Measurements from ENCODE around the gene PRRT1. TPM values are rescaled to one million over a fixed set of nuclear protein-coding genes. Genes with fewer than 3 reads are reported as not detected.

Gene PRRT1
- total RNA-seq, 2 donors from 2014 or later = 3.8 to 6.8 TPM

DNA sequence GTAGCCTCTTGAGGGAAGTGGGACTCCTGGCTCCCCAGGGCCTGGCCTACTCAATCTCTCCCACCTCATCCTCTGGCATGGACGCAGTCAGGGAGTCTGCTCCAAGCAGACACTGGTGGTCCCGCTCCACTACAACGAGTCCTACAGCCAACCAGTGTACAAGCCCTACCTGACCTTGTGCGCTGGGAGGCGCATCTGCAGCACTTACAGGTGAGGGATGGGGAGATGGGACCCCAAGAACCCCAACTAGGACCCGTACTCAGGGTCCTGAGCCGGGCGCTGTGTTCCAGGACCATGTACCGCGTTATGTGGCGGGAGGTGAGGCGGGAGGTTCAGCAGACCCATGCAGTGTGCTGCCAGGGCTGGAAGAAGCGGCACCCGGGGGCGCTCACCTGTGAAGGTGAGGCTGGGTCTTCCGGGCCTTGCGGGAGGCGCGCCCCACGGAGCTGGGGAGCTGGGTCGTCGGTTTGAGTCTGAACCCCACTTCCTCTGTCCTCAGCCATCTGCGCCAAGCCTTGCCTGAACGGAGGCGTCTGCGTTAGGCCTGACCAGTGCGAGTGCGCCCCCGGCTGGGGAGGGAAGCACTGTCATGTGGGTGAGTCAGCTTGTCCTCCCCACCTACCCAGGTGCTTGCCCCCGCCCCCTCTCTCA, 14.8 kb upstream of the PRRT1 start:
- Histone ChIP-seq H3K27me3 (replicated peaks; ENCODE audit: insufficient read depth) (no peaks in the 10 kb centered on the region), H3K27ac (no peak overlapping the region), H3K4me3 (no peak overlapping the region), H3K9me3 (no peaks in the 10 kb centered on the region), H3K36me3 (peaks cover 28% of the 10 kb centered on the region), H3K4me1 (ENCODE audit: control insufficient read depth in 1 of 2, low read depth in 2 of 2) (no peaks in the 10 kb centered on the region)
- TF ChIP-seq, protein P1, sequence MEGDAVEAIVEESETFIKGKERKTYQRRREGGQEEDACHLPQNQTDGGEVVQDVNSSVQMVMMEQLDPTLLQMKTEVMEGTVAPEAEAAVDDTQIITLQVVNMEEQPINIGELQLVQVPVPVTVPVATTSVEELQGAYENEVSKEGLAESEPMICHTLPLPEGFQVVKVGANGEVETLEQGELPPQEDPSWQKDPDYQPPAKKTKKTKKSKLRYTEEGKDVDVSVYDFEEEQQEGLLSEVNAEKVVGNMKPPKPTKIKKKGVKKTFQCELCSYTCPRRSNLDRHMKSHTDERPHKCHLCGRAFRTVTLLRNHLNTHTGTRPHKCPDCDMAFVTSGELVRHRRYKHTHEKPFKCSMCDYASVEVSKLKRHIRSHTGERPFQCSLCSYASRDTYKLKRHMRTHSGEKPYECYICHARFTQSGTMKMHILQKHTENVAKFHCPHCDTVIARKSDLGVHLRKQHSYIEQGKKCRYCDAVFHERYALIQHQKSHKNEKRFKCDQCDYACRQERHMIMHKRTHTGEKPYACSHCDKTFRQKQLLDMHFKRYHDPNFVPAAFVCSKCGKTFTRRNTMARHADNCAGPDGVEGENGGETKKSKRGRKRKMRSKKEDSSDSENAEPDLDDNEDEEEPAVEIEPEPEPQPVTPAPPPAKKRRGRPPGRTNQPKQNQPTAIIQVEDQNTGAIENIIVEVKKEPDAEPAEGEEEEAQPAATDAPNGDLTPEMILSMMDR (IDR thresholded peaks at IDR 0.05) = no peak
- DNase-seq (ENCODE audit: low spot score) (no peak), ATAC-seq (ENCODE audit: insufficient number of reproducible peaks, low FRiP score, low read depth) (no peak)

DNA sequence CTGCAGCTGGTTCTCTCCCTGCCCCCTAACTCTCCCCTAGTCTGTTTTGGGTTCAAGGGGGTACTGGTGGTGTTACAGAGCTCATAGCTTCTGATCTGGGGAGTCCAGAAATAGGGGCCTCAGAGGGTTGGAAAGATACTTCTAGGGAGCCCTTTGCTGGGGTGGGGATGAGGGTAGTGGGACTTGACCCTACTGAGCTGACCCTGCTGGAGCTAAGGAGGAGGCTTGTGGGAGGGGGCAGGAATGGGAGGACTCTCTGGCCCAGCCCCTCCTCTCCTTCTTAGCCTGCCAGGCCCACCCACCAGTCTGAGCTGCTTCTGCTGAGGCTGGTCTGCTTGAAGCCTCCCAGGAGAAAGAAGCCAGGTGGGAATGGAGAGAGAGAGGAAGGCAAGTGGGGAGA, 12.6 kb upstream of the PRRT1 start, which contains the start of gene EGFL8:
TSS of gene EGFL8 (plus strand) at position 301 of the 400 bp plus-strand sequence. CDS start 1,571 bp downstream, outside the sequence.
- no peak within 1 kb of the TSS for H3K4me3 ChIP-seq
- no peaks in the 10 kb centered on the region for H3K27me3 ChIP-seq (replicated peaks; ENCODE audit: insufficient read depth)
- no peaks in the 10 kb centered on the region for H3K9me3 ChIP-seq
- DNase-seq (ENCODE audit: low spot score) (no peak), ATAC-seq (ENCODE audit: insufficient number of reproducible peaks, low FRiP score, low read depth) (no peak)
- no peak within 1 kb of the TSS for H3K27ac ChIP-seq
- TF ChIP-seq, protein P1 (IDR thresholded peaks at IDR 0.05) = no peak
- no peaks in the 10 kb centered on the region for H3K4me1 ChIP-seq (ENCODE audit: control insufficient read depth in 1 of 2, low read depth in 2 of 2)
- H3K36me3 ChIP-seq = peaks cover 19% of the 10 kb centered on the region

DNA sequence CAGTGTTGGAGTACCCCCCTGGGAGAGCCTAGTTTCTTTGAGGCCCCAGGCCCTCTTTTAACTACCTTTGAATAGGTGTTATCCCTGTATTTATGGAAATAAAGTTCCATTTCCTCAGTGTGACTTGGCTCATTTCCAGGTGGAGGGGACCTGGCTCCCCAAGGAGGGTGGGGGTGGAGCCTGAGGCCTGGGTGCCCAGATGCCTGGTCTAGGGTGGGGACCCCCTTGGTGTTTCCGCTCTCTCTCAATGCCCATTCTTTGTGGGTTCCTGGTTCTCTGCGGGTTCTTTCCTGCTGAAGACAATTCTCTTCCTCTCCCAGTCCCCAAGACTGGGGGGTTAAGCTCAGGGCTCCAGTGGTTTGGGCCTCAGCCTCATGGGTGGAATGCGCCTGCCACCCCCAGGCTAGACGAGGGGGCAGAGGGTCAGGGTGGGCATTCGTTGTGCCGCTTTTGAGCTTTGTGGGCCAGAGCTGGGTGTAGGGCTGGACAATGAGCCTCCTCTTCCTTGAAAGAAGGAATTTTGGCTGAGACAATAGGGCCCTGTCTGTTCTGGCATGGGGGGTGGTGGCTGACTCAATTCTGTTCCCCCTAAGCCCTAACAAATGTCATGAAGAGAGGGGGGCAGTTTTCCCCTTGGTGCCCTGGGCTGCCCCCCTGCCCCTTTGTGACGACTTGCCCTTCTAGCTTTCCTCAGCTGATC, 12.0 kb upstream of the PRRT1 start:
- peaks cover 16% of the 10 kb centered on the region for H3K36me3 ChIP-seq

DNA sequence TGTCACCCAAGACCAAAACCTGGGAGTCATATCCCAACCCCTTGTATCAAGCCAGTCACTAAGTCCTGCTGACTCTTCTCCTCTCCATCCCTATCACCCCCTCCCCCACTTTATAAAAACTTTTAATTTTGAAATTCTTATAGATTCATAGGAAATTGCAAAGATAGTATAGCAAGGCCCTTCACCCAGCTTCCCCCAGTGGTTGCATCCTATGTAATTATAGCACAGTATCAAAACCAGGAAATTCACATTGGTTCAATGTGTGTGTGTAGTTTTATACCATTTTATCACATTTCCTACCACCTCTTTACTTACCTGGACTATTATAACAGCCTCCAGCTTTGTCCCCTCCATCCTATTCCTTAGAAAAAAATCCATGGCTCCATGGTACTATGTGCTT, 6.3 kb upstream of the PRRT1 start:
- Histone ChIP-seq H3K27ac (no peak overlapping the region), H3K4me3 (no peak overlapping the region), H3K4me1 (ENCODE audit: control insufficient read depth in 1 of 2, low read depth in 2 of 2) (peaks cover 4 to 19% of the 10 kb centered on the region in 2 donors), H3K36me3 (peaks cover 11% of the 10 kb centered on the region), H3K9me3 (no peaks in the 10 kb centered on the region), H3K27me3 (replicated peaks; ENCODE audit: insufficient read depth) (no peaks in the 10 kb centered on the region)
- TF ChIP-seq, protein P1 (IDR thresholded peaks at IDR 0.05) = no peak
- ATAC-seq (ENCODE audit: insufficient number of reproducible peaks, low FRiP score, low read depth) = no peak
- DNase-seq (ENCODE audit: low spot score) = no peak

More for the DNA sequence above, 12.0 kb upstream of the PRRT1 start:
- no peaks in the 10 kb centered on the region for H3K27me3 ChIP-seq (replicated peaks; ENCODE audit: insufficient read depth)
- DNase-seq (ENCODE audit: low spot score) (no peak), ATAC-seq (ENCODE audit: insufficient number of reproducible peaks, low FRiP score, low read depth) (no peak)
- H3K4me3 ChIP-seq = no peak overlapping the region
- H3K27ac ChIP-seq = no peak overlapping the region
- H3K9me3 ChIP-seq = no peaks in the 10 kb centered on the region
- TF ChIP-seq, protein P1 (IDR thresholded peaks at IDR 0.05) = no peak
- H3K4me1 ChIP-seq (ENCODE audit: control insufficient read depth in 1 of 2, low read depth in 2 of 2) = no peaks in the 10 kb centered on the region

DNA sequence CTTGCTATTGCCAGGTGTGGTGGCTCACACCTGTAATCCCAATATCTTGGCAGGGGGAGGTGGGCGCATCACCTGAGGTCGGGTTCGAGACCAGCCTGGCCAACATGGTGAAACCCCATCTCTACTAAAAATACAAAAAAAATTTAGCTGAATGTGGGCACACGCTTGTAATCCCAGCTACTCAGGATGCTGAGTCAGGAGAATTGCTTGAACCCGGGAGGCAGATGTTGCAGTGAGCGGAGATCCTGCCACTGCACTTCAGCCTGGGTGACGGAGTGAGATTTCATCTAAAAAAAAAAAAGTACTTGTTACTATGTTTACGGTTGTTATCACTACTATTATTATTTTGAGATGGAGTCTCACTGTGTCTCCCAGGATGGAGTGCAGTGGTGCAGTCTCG, 5.2 kb upstream of the PRRT1 start:
- no peaks in the 10 kb centered on the region for H3K9me3 ChIP-seq
- TF ChIP-seq, protein P1 (IDR thresholded peaks at IDR 0.05) = no peak
- no peak overlapping the region for H3K4me3 ChIP-seq
- peaks cover 11% of the 10 kb centered on the region for H3K36me3 ChIP-seq
- peaks cover 11 to 30% of the 10 kb centered on the region in 2 donors for H3K4me1 ChIP-seq (ENCODE audit: control insufficient read depth in 1 of 2, low read depth in 2 of 2)
- no peak overlapping the region for H3K27ac ChIP-seq
- ATAC-seq (ENCODE audit: insufficient number of reproducible peaks, low FRiP score, low read depth) (no peak), DNase-seq (ENCODE audit: low spot score) (no peak)
- H3K27me3 ChIP-seq (replicated peaks; ENCODE audit: insufficient read depth) = no peaks in the 10 kb centered on the region

Measured in thoracic aorta (tissue), 2 donors.